ENCODE measurements around the gene MAPKAP1.
"Not testable (repeated sequence)": the region's sequence is repeated elsewhere in the genome, so short reads cannot be mapped to it uniquely, and the experiment has no call there.

The MAPKAP1 gene

GRCh38 chr9:125730168-125730567, 23.2 kb upstream of the MAPKAP1 start:
- DNase-seq, result no peak

DNA sequence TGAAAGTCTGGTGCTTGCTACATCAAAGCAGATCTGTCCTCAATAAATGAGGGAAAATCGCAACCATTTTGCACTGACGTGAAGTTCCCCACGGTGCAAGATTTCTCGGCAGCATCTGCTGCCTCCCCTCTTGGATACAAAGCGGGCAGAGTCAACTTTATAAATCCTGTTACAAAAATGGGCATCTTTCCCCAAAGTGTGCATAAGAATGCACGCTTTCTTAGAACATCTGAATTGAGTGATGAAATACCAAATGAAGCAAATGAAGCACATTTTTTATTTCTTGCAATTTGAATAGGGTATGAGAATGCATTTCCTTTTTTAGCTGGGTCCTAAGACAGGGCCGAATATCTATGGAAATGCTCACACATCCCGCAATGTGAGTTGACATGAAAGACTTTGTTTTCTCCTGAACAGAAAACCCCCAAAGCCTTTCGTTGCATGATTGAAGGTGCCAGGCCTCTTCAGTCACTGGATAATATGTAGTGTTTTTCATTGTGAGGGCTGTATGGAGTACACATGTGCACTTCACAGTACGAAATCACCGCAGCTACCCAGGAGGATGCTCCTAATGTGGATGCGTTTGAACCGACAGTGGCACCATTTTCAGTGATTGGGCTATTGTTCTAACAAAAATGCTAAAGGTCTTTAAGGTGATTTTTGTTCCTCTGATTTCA, 19.6 kb upstream of the MAPKAP1 start:
- no peak for DNase-seq

GRCh38 chr9:125707472-125707804, 430 bp upstream of the MAPKAP1 start:
- DNase-seq, result no peak

DNA sequence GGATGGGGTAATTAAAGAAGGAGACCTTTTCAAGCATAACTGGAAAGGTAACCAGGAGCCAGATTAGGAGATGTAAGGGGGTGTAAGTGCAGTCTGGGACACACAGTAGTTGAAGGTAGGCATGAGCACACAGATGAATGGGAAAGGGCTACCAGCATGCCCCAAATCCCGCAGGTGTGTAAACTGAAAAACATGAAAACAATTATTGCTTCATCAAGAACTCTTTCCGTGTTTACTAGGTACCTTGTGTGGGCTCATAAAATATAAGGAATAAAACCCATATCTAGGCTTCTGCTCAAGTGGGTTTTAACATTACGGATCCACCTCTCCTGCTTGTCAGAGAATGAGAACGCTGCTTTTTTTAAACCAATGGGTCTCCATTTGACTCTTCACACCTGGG, 1.1 kb downstream of the MAPKAP1 start:
- DNase-seq, result no peak

DNA sequence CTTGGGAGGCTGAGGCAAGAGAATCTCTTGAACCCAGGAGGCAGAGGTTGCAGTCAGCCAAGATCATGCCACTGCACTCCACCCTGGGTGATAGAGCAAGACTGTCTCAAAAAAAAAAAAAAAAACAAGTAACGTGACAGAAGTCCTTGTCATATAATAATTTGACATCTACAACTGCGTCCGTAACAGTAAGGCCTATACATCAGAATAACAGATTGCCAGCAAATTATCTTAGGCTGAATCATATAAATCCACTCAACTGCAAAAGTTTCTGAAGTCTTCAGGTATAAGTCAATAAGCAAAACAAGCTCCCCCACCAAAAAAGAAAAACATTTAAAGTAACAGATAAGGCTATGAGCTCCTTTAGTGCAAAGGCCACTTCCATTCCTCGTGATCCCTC, 3.3 kb downstream of the MAPKAP1 start:
- no peak for DNase-seq

DNA sequence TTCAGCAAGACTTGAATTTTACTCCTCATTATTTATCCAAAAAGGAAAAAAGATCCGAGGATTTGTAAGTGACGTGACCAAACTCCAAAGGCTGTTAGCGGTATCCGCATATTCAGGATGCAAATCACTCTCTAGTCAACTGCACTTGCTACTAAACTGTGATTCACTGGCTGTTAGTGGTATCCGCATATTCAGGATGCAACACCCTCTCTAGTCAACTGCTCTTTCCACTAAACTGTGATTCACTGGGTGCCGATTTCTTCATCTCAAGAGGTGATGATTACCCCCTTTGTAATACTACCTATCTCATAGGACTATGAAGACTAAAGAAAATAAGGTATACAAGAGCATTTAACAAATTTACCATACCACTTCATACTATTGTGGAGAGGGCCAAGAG, 5.7 kb downstream of the MAPKAP1 start:
- DNase-seq, result no peak

GRCh38 chr9:125700791-125701190, 6.2 kb downstream of the MAPKAP1 start:
- peak; percentile 6 for DNase-seq

- no peak for DNase-seq
These were observed 7.1 kb downstream of the MAPKAP1 start for GRCh38 chr9:125699870-125700269.

GRCh38 chr9:125696106-125696647, 10.8 kb downstream of the MAPKAP1 start:
- DNase-seq, result no peak

DNA sequence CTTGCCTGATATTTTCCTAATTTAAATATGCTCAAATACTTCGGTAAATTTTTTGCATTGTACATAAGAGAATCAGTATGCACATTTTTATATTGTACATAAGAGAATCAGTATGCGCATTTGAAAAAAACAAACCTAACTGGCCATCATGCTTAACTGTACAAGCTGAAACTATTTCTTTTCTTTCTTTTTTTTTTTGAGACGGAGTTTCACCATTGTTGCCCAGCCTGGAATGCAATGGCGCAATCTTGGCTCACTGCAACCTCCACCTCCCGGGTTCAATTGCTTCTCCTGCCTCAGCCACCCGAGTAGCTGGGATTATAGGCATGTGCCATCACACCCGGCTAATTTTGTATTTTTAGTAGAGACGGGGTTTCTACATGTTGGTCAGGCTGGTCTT, 11.5 kb downstream of the MAPKAP1 start:
- not testable (repeated sequence) for DNase-seq

GRCh38 chr9:125694478-125694877, 12.5 kb downstream of the MAPKAP1 start:
- DNase-seq, result no peak

- DNase-seq, result not testable (repeated sequence)
These were observed 13.5 kb downstream of the MAPKAP1 start for GRCh38 chr9:125693492-125693891.

DNA sequence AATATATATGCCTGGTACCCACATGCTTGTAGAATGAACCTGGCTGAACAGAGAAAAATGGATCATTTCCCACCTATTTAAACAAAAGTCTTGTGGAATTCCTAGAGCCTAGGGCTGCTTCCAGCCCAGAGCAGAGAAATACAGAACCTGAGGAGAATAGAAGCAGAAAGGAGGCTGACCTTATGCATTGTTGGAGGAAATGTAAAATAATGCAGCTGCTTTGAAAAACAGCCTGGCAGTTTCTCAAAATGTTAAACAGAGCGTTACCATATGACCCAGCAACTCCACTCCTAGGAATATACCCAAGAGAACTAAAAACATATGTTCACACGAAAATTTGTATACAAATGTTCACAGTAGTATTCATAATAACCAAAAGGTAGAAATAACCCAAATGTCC, 15.1 kb downstream of the MAPKAP1 start:
- no peak for DNase-seq

GRCh38 chr9:125690679-125691078, 16.3 kb downstream of the MAPKAP1 start:
- DNase-seq, result no peak

- no peak for DNase-seq
These were observed 19.7 kb downstream of the MAPKAP1 start for GRCh38 chr9:125687163-125687863.

DNA sequence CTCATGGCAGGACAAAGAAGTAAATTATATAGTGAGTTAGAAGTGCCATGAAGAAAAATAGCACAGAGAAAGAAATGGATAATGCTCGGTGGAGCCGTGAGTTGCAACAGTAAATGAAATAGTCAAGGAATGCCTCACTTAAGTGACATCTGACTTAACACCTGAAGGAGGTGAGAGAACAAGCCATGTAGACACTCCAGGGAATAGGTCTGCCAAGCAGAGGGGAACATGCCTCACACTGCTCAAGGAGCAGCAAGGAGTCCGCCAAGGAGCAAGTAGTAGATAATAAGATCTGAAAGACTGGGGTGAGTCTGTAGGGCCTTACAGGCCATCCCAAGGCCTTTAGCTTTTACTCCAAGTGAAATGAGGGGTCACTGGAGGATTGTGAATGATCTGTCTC, 21.8 kb downstream of the MAPKAP1 start:
- no peak for DNase-seq

GRCh38 chr9:125683486-125683885, 23.5 kb downstream of the MAPKAP1 start:
- no peak for DNase-seq

- DNase-seq, result no peak
These were observed 24.7 kb downstream of the MAPKAP1 start for GRCh38 chr9:125682340-125682739.

GRCh38 chr9:125681657-125682056, 25.4 kb downstream of the MAPKAP1 start:
- DNase-seq, result no peak

- DNase-seq, result no peak
These were observed 25.9 kb downstream of the MAPKAP1 start for GRCh38 chr9:125681086-125681622.

DNA sequence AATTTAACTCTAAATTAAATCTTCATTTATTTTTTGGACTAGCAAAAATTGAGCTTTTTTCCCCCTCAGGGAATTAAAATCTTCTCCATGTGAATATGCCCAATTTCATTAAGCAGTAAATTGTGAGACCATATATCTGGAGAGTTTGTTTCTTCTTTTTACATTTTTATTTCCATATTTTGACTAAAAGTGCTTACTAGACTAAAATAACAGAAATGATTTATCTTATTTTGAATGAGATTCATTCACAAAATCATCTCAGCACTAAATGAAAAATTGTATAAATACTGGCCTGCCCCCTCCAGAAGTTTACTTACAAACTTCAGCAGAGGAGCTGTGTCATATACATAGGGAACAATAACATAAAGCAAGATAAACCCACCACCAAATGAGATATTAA, 26.6 kb downstream of the MAPKAP1 start:
- no peak for DNase-seq

DNA sequence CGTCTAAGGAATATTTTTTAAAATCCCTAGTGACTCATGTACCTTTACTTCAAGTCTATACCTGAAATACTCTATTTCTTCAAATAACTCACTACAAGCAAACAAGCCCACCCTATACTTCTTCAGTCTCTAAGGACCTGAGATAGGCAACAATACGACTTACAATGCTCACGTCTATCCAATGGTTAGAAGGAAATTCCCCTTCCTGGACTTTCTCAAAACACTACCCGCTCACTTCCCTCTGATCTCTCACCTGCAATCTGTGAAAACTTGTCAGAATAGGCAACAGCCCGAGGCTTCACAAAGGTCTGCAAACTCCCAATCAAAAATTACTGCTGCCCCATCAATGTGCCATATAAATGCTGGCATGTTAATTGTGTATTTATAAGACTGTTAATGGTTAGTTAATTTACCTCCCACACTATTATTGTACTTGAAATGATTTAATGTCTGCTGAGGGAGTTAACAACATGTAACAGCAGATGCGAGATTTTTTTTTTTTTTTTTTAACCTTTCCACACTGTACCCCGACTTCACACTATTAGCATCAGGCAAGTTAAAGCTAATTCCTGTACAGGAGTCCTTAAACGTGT, 27.3 kb downstream of the MAPKAP1 start:
- DNase-seq, result no peak

DNA sequence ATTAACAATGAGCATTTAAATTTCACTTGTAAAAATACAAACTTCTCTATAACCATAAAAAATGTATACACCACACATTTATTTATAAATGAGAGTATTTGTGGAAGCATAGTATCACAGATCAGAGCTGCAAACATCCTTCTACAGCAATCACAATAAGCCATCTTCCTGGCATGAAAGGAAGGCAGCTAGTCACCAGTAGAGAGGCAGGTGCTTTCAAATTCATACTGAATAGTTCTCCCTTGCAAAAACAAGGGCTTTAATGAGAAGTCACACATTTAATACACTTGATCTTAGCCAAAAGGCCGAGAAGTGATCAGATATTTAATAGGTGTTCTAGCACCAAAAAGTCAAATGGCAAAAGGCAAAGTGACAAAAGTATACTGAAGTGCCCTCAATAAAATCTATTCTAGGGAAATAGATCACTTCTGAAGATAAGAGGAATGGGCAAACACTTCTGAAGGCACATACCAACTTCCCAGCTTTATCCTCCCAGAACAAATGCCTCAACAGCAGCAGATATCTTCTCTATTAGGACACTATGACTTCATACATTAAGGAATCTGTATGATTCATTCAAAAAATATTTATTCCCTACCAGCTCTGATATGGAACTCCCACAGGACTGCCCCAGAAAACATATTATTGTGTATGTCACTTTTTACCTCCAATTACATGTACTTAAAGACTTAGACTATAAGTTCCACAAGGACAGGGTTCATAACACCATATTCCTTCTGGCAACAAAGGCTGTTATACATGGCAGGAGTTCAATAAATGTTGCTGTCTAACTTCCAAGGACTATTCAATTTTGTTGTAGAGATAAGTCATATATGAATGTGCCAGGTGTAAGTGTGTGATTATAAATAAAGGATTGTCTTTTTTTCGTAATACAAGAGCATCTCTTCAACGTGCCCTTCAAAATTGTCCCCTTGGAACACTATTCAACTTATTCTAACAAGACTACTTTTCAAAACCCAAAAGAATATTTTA, 31.7 kb downstream of the MAPKAP1 start:
- DNase-seq, result peak; percentile 28
